ENCODE data around the gene TRA2B. TPM values are rescaled to one million over a fixed set of nuclear protein-coding genes. Genes with fewer than 3 reads are reported as not detected.

TRA2B gene
- total and polyA plus RNA-seq, 2 donors (not counting 3 experiments of a cell fraction or from before 2014, with no cell fraction given), result 173 to 199 TPM

DNA sequence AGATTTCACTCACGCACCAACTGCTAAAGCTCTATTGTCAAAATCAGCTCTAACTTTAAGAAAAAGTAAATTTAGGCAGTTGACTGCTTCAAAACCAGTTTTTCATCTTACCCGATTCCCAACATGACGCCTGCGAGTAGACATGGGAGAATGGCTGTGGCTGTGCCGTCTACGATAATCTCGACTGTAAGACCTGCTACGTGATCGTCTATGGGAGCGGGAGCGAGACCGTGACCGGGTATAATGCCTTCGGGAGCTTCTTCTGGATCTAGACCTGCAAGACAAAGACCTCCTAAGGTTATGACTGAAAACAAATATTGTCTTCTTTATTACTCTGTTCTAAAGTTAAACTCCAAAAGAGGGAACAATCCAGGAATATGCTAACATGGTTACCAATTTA is 12.5 kb downstream of the TRA2B start:
- no peaks in the 10 kb centered on the region for H3K27me3 ChIP-seq (ENCODE audit: control insufficient read depth in 2 of 2, insufficient read depth in 2 of 2, low read length in 2 of 2)
- no peak overlapping the region for H3K27ac ChIP-seq (ENCODE audit: insufficient read depth, low read depth, low read length)
- POLR2A ChIA-PET, result no interaction called here
- dilution Hi-C loops (cut with MboI; ENCODE audit: extremely low pct_ligation_motif_present, low sequenced_read_pairs), result no loop called here
- no peak overlapping the region for H2AFZ ChIP-seq (ENCODE audit: low read depth, low read length)
- TF ChIP-seq, protein P1, sequence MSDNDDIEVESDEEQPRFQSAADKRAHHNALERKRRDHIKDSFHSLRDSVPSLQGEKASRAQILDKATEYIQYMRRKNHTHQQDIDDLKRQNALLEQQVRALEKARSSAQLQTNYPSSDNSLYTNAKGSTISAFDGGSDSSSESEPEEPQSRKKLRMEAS (IDR thresholded peaks at IDR 0.05; ENCODE audit: insufficient read depth, insufficient read length), result no peak
- TF ChIP-seq FOS (IDR thresholded peaks at IDR 0.05; ENCODE audit: borderline replicate concordance, insufficient read depth, low read length), result no peak
- TF ChIP-seq JUN (IDR thresholded peaks at IDR 0.05; ENCODE audit: borderline replicate concordance, insufficient read depth, insufficient read length, low read depth), result no peak
- TF ChIP-seq EZH2 (IDR thresholded peaks at IDR 0.05; ENCODE audit: borderline replicate concordance, low read depth, low read length, severe bottlenecking), result no peak
- TF ChIP-seq, protein P2, sequence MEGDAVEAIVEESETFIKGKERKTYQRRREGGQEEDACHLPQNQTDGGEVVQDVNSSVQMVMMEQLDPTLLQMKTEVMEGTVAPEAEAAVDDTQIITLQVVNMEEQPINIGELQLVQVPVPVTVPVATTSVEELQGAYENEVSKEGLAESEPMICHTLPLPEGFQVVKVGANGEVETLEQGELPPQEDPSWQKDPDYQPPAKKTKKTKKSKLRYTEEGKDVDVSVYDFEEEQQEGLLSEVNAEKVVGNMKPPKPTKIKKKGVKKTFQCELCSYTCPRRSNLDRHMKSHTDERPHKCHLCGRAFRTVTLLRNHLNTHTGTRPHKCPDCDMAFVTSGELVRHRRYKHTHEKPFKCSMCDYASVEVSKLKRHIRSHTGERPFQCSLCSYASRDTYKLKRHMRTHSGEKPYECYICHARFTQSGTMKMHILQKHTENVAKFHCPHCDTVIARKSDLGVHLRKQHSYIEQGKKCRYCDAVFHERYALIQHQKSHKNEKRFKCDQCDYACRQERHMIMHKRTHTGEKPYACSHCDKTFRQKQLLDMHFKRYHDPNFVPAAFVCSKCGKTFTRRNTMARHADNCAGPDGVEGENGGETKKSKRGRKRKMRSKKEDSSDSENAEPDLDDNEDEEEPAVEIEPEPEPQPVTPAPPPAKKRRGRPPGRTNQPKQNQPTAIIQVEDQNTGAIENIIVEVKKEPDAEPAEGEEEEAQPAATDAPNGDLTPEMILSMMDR (IDR thresholded peaks at IDR 0.05; ENCODE audit: extremely low read depth in 1 of 2, insufficient read depth in 1 of 2, low read depth in 1 of 2, low read length in 2 of 2), result no peak
- FAIRE-seq (no peak), DNase-seq (ENCODE audit: low read depth, low spot score) (no peak)
- no TSS peak for BruUV-seq (replicated peaks)
- no peak overlapping the region for H3K4me3 ChIP-seq (replicated peaks in 1 of 3; ENCODE audit: insufficient read depth in 1 of 3, low read depth in 1 of 3, low read length in 3 of 3)
- peaks cover 48% of the 10 kb centered on the region for H4K20me1 ChIP-seq (replicated peaks; ENCODE audit: control insufficient read depth, extremely low read depth, insufficient read depth, low read length)
- no peaks in the 10 kb centered on the region for H3K9me1 ChIP-seq (replicated peaks; ENCODE audit: control insufficient read depth, extremely low read depth, insufficient read depth, low read length)
- peaks cover 24 to 39% of the 10 kb centered on the region in 2 experiments for H3K36me3 ChIP-seq (ENCODE audit: control insufficient read depth in 2 of 2, extremely low read depth in 1 of 2, insufficient read depth in 2 of 2, low read length in 2 of 2)
- peaks cover 33% of the 10 kb centered on the region for H3K4me1 ChIP-seq (ENCODE audit: control insufficient read depth, extremely low read depth, insufficient read depth, low read length)
- no peaks in the 10 kb centered on the region for H3K9me3 ChIP-seq (replicated peaks; ENCODE audit: control insufficient read depth, insufficient read depth, low read length)
- no peak overlapping the region for H3K9ac ChIP-seq (replicated peaks; ENCODE audit: extremely low read depth, insufficient read depth, low read length)
- H3K79me2 ChIP-seq (ENCODE audit: control insufficient read depth, insufficient read depth, low read length), result peaks cover 98% of the 10 kb centered on the region
- CTCF ChIA-PET, result interaction anchor here (0.6 to 4.0 kb wide), 5 partner anchors 13 to 265 kb away, joined by 3 to 19 read pairs (median 8); no protein-coding TSS in a partner anchor
- no peak overlapping the region for H3K4me2 ChIP-seq (ENCODE audit: insufficient read depth, low read length)
- intact Hi-C loops (cut with micrococcal nuclease), result no loop called here

Data from endothelial cell of umbilical vein (primary cell).